Measurements from ENCODE around the gene PHEX. TPM values are rescaled to one million over a fixed set of nuclear protein-coding genes. Genes with fewer than 3 reads are reported as not detected.

PHEX gene
- polyA plus RNA-seq, 1 donor (not counting 4 experiments of a cell fraction or from before 2014, with no cell fraction given), result 0.80 TPM

DNA sequence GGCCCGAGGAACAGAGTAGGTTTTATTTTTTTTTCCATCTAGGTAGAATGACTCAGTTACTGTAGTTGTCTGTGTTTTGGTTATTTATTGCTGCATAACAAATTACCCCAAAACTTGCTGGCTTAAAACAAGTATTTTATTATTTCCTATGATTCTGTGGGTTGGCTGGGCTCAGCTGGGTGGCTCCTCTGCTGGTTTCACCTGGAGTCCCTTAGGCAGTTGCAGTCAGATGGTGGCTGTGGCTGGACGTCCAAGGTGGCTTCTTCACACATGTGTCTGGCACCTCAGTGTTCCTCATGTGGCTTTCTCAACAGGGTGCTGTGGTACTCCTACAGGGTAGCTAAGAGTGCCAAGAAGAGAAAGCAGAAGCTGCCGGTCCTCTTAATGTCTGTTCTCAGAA, 115.8 kb downstream of the PHEX start:
- Histone ChIP-seq H3K4me1 (ENCODE audit: control insufficient read depth, extremely low read depth, insufficient read depth, low read length) (no peaks in the 10 kb centered on the region), H3K9ac (ENCODE audit: control insufficient read depth, extremely low read depth, insufficient read depth, low read length) (no peak overlapping the region), H3K27me3 (ENCODE audit: control insufficient read depth, extremely low read depth, insufficient read depth, low read length) (no peaks in the 10 kb centered on the region), H4K20me1 (ENCODE audit: control insufficient read depth, extremely low read depth, insufficient read depth, low read length) (no peaks in the 10 kb centered on the region), H3K79me2 (ENCODE audit: control insufficient read depth, insufficient read depth, low read length) (no peaks in the 10 kb centered on the region), H3K27ac (ENCODE audit: control insufficient read depth, insufficient read depth, low read length) (no peak overlapping the region), H3K4me3 (ENCODE audit: control insufficient read depth in 2 of 3, extremely low read depth in 1 of 3, insufficient read depth in 2 of 3, low read depth in 1 of 3, low read length in 3 of 3) (no peak overlapping the region), H3K4me2 (ENCODE audit: control insufficient read depth, extremely low read depth, insufficient read depth, low read depth, low read length) (no peak overlapping the region), H3K9me3 (ENCODE audit: control insufficient read depth, low read depth, low read length) (no peaks in the 10 kb centered on the region), H2AFZ (ENCODE audit: control insufficient read depth, low read length) (no peak overlapping the region), H3K36me3 (ENCODE audit: control insufficient read depth in 2 of 2, extremely low read depth in 1 of 2, insufficient read depth in 2 of 2, low read length in 2 of 2) (no peaks in the 10 kb centered on the region), H3K9me1 (ENCODE audit: control insufficient read depth, extremely low read depth, insufficient read depth, low read length) (no peaks in the 10 kb centered on the region)
- dilution Hi-C loops (cut with MboI; ENCODE audit: extremely low pct_ligation_motif_present, low sequenced_read_pairs), result no loop called here
- FAIRE-seq (no peak), DNase-seq (ENCODE audit: low read depth, low spot score) (no peak)
- TF ChIP-seq CTCF (optimal IDR thresholded peaks at IDR 0.05 in 1 of 3, IDR thresholded peaks at IDR 0.05 in 1 of 3, conservative IDR thresholded peaks at IDR 0.05 in 1 of 3; ENCODE audit: extremely low read depth in 1 of 3, insufficient read depth in 2 of 3, low read length in 3 of 3), result no peak
- no peak for TF ChIP-seq EZH2 (IDR thresholded peaks at IDR 0.05; ENCODE audit: low read length)

DNA sequence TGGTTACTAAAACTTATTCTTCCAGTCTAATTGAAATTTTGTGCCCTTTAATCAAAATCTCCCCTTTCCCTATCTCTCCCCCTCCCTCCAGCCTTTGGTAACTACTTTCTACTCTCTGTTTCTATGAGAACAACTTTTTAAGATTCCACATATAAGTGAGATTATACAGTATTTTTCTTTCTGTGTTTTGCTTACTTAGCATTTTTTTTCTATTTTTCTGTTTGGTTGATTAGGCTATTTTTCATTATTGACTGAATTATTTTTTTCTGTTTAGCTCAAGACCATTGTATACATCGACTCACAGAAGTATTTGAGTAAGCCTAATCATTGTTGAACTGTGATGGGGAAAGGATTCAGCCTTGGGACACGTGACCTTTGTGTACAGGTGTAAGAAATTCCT, 116.4 kb downstream of the PHEX start:
- no peaks in the 10 kb centered on the region for H3K4me1 ChIP-seq (ENCODE audit: control insufficient read depth, extremely low read depth, insufficient read depth, low read length)
- H4K20me1 ChIP-seq (ENCODE audit: control insufficient read depth, extremely low read depth, insufficient read depth, low read length), result no peaks in the 10 kb centered on the region
- H3K27ac ChIP-seq (ENCODE audit: control insufficient read depth, insufficient read depth, low read length), result no peak overlapping the region
- no peaks in the 10 kb centered on the region for H3K36me3 ChIP-seq (ENCODE audit: control insufficient read depth in 2 of 2, extremely low read depth in 1 of 2, insufficient read depth in 2 of 2, low read length in 2 of 2)
- no peak overlapping the region for H2AFZ ChIP-seq (ENCODE audit: control insufficient read depth, low read length)
- no peaks in the 10 kb centered on the region for H3K9me3 ChIP-seq (ENCODE audit: control insufficient read depth, low read depth, low read length)
- H3K9ac ChIP-seq (ENCODE audit: control insufficient read depth, extremely low read depth, insufficient read depth, low read length), result no peak overlapping the region
- FAIRE-seq (no peak), DNase-seq (ENCODE audit: low read depth, low spot score) (no peak)
- H3K4me2 ChIP-seq (ENCODE audit: control insufficient read depth, extremely low read depth, insufficient read depth, low read depth, low read length), result no peak overlapping the region
- no peaks in the 10 kb centered on the region for H3K9me1 ChIP-seq (ENCODE audit: control insufficient read depth, extremely low read depth, insufficient read depth, low read length)
- no peaks in the 10 kb centered on the region for H3K27me3 ChIP-seq (ENCODE audit: control insufficient read depth, extremely low read depth, insufficient read depth, low read length)
- TF ChIP-seq EZH2 (IDR thresholded peaks at IDR 0.05; ENCODE audit: low read length), result no peak
- TF ChIP-seq CTCF (optimal IDR thresholded peaks at IDR 0.05 in 1 of 3, IDR thresholded peaks at IDR 0.05 in 1 of 3, conservative IDR thresholded peaks at IDR 0.05 in 1 of 3; ENCODE audit: extremely low read depth in 1 of 3, insufficient read depth in 2 of 3, low read length in 3 of 3), result no peak
- dilution Hi-C loops (cut with MboI; ENCODE audit: extremely low pct_ligation_motif_present, low sequenced_read_pairs), result no loop called here
- H3K4me3 ChIP-seq (ENCODE audit: control insufficient read depth in 2 of 3, extremely low read depth in 1 of 3, insufficient read depth in 2 of 3, low read depth in 1 of 3, low read length in 3 of 3), result no peak overlapping the region
- no peaks in the 10 kb centered on the region for H3K79me2 ChIP-seq (ENCODE audit: control insufficient read depth, insufficient read depth, low read length)
